Midbrain (tissue), 1 donor: ENCODE data around the gene R3HDM4.

Experiments used
- DNase-seq: peaks from one replicate; lab custom pipeline; 2025; lab: John Stamatoyannopoulos, UW

The R3HDM4 gene

DNA sequence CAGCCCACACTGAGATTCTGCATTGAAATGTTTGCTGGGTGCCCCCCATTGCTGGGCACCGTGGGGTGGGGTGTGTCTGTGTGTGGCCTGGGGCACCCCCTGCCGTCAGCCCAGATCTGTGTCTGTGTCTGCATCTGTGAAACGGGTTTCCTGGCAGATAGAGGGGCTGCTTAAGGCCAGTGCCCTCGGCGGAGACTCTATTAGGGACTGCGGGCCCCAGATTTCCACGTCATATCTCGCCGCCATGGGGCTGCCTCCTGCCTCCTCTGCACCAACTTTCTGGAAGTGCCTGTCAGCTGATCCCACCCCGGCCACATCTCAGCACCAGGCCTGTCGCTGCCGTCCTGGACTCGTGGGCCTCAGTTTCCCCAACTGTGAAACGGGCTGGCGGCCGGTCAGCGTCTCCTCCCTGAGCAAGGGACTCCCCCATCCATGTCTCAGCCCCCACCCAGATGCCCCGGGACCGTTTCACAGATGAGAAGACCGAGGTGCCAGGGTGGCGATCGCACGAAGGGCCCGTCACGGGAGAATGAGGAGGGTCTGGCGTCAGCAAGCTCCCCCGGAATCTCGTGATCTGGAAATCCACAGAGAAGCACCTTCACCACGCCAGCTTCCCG is 34.2 kb upstream of the R3HDM4 start:
- no peak for DNase-seq

DNA sequence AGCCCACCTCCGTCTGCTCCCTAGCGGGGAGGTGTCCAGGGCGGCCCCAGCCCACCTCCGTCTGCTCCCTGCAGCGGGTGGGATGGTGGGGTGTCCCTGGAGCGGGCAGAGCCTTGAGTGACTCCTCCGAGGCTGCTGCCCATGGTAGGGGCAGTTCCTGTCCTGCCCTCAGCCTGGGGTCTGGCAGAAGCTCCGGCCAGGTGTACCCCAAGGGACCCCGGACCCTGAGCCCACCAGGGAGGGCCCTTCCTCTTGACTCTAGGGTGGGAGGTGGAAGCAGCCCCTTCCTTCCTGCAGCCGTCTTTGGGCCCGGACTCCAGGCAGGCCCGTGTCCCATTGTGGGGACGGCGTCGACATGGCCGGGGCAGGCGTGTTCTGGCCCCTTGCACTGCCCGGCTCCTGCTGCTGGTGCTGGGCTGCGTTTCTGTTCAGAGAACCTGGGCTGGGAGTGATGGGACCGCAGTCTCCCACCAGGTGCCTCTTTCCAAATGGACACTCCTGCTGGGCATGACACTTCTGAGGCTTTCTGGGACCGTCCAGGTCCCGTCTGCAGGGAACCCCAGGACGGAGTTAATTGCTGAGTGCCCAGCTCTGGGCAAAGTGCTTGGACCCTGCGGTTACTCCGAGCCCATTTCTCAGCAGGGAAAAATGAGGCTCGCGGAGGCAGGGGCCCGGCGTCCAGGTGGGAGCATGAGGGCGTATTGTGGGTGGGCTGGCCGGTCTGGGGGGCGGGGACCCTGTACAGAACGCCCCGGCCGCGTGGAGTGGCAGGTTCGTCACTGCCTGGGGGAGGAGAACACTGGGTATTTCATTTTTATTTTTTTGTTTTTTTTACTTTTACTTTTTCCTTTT is 32.6 kb upstream of the R3HDM4 start:
- no peak for DNase-seq

DNA sequence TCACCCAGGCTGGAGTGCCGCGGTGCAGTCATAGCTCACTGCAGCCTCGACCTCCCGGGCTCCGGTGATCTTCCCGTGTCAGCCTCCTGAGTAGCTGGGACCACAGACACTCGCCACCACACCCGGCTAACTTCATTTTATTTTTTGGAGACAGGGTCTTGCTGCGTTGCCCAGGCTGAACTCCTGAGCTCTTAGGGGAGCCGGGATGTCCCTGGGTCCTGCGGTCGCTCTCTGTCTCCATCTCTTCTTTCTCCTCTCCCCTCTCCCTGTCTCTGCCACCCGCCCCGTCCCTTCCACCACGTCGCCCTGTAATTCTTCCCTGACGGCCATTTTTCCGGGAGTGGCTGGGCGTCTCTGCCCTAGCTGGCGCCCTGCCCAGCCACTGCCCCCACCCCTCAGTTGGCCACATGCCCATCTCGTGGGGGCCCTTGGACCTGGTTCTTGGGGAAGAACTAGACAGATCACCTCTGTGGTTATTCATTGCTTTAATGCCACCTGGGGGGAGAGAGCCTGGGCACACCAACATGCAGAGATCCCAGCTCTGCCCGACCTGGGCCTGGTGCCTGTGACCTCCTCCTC is 31.7 kb upstream of the R3HDM4 start:
- no peak for DNase-seq

DNA sequence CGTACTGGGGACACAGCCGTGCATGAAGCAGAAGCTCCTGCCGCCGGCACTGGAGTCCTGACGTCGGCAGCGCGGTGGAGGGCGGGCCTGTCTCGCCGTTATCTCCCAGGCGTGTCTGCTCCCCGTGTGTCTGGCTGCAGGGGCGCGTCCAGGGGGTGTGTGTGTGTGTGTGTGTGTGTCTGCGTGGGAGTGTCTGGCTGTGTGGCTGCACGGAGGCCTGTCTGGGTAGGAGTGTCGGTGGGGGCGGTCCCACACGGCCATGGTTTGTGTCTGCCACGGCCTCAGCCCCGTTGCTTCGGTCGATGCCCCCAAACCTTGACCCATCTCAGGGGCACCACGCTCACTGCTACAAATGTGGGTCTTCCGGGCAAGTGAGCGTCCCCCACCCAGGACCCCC is 31.1 kb upstream of the R3HDM4 start:
- no peak for DNase-seq

DNA sequence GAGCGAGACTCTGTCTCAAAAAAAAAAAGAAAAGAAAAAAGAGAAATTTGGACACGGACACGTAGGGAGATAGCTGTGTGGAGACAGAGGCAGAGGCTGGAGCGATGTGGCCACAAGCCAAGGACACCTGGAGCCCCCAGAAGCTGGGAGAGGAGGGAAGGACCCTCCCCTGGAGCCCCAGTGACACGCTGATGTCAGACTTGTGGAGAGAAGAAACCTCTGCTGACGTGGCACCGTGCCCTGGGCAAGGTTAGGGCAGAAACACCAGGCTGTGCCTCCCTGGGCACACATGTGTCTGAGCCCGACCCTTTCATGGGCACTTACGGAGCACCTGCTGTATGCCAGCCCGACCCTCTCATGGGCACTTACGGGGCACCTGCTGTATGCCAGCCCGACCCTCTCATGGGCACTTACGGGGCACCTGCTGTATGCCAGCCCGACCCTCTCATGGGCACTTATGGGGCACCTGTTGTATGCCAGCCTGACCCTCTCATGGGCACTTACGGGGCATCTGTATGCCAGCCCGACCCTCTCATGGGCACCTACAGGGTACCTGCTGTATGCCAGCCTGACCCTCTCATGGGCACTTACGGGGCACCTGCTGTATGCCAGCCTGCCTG is 30.6 kb upstream of the R3HDM4 start:
- DNase-seq, result no peak

DNA sequence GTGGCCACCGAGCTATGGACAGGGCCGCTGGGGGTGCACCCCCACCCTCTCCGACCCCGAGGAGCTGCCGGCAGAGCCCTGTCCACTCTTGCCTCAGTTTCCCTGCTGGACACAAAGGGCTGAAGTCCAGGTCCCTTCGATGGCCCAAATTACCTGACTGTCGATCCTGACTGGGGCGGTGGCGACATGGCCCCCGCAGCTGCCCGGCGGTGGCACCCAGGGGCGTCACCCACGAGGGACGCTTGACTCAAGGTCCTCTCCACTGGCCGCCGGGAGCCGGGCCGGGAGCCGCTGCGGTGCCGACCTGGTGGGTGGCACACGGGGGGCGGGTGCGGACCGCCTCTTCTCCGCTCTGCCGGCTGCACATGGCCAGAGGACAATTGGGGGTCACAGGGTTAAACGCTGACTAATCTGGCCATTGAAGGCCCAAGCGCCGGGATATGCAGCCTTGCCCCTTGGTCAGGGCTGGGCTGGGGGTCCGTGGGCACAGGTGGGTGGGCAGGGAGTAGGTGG is 29.2 kb upstream of the R3HDM4 start:
- no peak for DNase-seq

DNA sequence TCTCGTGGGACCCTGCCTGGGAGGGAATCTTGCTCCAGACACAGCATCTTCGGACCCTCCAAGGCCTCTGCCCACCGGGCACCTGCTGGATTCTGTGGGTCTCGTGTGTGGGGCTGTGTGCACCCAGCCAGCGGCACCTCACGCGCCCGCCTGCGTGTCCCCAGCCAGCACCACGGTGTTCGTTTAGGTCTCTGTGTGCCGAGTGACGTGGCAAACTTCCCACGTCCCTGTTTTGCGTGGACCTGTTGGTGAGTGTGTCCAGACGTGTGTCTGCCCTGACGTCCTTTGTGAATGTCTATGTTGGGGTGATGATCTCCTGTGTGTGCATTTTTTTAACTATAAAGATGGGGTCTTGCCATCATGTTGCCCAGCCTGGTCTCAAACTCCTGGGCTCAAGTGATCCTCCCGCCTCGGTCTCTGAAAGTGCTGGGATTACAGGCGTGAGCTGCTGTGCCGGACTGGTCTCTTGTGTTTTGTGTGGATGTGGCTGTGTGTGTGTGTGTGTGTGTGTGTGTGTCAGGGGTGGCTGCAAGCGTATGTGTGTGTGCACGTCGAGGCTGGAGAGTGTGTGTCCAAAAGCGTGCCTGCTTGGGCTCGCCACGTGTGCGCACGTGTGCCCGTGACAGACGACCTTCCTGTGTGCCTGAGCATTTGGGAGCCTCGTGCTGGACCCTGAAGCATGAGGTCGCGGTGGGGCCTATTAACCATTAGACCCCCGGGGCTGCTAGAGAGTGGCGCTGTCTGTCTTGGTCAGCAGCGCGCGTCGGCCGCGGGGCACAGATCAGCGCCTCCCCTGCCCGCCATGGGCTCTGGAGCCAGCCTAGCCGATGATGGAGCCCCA is 28.5 kb upstream of the R3HDM4 start:
- DNase-seq, result no peak

DNA sequence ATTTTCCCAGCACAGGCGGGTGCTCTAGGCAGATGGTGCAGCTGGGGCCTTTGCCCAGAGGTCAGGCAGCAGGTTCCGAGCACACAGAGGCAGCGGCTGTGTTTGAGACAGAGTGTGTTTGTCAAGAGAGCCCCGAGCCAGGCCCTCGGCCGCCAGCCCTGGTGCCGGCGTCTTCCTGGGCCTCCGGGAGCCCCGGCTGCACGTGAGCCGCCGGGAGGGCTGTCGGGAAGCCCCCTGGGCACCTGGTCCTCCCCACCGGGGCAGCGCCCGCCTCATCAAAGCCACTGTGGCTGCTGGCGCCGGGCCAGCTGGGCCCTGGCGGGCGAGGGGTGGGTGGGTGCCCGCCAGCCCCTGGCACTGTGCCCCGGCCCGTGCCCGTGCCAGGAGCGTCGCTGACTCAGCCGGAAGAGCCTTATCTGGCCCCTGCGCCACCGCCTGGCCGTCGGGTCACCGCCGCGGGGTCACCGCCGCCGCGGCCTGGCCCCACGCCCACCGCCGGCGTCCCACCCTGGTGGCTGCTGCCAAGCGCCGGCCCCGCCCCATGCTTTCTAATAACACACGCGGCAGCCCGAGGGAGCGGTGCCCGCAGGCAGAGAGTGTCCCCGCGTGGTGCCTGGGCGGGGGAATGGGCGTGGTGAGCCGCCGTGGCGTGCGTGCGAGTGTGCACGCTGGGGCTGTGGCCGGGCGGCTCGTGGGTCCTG is 27.7 kb upstream of the R3HDM4 start:
- peak; percentile 62 for DNase-seq

DNA sequence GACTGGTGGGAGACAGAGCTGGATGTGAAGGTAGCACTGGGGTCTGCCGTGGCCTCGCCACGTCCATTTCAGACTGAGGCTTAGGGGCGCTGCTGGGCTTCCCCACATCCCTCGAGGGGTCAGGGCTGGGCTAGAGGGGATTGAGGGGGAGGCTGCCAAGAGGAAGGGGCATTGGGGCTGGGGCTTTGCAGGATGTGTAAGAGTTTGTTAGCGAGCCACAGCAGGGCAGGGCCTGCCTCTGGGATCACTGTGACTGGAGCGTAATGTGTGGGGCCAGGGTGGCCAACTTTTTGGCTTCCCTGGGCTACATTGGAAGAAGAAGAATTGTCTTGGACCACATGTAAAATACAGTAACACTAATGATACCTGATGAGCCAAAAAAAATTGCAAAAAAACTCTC is 26.9 kb upstream of the R3HDM4 start:
- DNase-seq, result no peak

DNA sequence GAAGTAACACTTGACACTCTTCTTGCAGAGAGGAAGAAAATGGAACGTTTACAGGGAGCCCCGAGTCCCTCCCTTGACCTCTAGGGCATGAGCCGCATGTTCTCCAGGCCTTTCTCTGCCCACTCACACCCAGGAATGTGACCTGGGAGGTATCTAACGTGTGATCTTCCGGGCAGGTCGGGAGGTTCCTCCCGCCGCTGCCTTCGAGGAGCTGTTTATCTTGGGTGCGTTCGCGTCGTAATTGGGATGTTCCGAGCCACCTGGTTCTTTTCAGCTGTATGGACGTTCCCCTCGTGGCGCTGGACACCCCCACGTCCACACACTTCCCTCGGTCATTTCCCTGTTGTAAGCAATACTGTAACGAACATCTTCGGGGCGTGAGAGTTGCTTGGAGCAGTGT is 26.4 kb upstream of the R3HDM4 start:
- no peak for DNase-seq

DNA sequence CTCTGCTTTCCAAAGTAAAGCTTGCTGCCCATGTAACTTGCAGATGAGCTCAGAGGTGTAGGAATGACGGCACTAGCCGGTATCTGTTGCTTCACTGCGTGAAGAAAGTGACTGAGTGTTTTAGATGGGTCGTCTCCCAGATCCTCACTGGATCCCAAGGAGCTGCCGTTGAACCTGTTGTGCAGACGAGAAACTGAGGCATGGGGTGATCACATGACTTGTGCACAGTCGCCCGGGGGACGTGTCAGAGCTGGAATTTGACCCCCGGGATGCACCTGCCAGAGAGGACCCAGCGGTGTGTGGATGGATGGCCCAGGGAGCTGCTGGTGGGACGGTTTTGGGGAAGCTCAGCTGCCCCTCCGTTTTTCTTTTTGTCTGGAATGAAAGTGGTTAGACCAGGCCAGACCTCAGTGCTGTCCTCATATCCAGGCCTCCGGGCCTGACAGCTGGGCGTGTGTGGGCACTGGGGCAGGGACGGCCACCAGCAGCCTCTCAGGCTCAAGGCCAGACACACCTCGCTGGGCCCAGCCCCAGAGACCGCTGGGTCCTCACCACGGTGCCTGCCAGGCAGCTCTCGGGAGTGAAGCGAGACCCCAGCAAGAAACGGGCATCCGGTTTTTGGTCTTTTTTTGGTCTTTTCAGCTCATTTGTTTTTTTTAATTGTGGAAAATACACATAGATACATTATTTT is 25.4 kb upstream of the R3HDM4 start:
- no peak for DNase-seq

DNA sequence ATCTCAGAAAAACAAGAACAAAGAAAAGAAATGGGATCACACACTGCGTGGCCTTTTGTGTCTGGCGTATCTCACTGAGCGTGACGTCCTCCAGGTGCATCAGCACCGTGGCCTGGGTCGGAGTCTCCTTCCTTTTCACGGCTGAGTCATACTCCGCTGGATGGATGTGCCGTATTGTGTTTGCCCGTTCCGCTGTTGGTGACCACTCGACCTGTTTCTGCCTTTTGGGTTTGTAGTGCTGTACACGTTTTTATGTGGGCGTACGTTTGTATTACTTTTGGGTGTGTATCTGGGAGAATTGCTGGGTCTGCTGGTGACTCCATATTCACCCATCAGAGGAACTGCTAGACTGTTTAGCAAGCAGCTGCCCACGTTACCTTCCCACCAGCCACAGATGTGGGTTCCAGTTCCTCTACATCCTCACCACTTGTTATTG is 24.3 kb upstream of the R3HDM4 start:
- no peak for DNase-seq

DNA sequence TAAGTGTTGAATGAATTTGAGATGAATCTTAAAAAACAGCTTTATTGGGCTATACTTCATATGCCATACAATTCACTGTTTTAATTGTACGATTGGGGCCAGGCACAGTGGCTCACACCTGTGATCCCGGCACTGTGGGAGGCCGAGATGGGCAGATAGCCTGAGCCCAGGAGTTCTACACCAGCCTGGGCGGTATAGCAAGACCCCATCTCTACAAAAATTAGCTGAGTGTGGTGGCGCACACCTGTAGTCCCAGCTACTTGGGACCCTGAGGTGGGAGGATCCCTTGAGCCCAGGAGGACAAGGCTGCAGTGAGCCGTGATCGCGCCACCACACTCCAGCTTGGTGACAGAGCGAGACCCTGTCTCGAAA is 23.1 kb upstream of the R3HDM4 start:
- DNase-seq, result no peak

DNA sequence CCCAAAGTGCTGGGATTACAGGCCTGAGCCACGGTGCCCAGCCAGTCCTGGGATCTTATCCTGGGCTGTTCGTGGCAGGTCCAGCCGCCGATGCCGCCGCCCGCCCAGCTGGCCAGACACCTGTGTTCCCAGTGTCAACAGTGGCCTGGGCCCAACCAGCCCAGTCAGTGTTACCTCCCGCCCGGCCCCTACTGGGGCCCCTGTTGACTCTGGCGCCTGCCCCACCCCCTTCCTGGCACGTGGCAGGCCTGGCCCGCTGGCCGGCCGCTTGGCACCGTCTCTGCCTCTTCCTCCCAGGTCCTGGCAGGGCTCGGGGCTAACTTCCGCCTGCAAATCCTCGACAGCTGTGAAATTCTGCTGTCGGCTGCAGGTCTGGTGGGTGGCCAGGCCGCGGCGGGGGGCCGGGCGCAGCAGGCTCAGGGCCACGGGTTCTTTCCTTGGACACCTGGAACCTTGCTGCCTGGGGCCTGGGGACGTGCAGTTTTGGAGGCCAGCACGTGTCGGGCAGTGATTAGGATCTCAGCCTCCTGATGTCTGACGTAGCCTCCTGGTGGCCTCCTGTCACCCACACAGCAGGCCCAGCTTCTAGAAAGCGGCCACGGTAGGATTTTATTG is 22.0 kb upstream of the R3HDM4 start:
- peak; percentile 68 for DNase-seq

DNA sequence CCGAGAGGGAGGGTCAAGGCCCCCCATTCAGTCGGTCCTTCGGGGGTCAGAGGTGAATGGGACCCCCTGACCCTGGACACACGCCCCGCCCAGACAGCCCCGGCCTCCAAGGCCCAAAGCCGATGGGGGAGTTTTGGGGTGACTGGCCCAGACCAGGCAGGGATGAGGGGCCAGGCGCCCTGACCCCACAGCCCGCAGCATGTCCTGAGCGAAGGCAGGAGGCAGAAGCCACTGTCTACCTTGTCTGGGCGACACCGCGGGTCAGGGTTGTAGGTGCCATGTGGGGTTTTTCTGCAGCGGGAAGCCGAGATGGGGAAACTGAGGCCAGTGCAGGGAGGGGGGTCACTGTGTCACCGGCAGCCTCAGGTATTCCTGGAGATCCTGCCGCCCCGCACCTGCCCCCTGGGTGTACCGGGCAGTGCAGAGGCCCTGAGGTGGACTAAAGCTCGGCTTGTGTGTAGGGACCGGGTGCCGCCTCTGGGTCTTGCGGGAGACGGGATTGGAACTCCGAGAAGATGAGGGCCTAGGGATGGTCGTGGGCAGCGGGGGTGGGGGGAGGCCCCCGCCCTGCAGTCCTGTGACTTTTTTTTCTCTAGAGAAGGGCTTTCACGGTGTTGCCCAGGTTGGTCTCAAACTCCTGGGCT is 21.3 kb upstream of the R3HDM4 start:
- DNase-seq, result no peak

DNA sequence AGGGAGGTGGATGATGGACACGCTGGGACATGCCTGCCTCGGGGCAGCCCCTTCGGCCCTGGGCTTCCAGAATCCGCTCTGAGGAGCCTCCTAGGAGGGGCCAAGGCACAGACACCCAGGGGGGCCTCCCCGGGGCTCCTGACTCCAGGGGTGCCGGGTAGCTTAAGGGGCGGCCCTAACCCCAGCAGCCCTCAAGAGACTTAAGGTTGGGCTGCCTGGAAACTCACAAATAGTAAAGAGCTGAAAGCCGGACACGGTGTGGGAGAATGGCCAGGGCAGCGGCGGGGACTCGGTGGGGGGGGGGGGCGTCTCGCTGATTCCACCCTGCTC is 20.5 kb upstream of the R3HDM4 start:
- no peak for DNase-seq

DNA sequence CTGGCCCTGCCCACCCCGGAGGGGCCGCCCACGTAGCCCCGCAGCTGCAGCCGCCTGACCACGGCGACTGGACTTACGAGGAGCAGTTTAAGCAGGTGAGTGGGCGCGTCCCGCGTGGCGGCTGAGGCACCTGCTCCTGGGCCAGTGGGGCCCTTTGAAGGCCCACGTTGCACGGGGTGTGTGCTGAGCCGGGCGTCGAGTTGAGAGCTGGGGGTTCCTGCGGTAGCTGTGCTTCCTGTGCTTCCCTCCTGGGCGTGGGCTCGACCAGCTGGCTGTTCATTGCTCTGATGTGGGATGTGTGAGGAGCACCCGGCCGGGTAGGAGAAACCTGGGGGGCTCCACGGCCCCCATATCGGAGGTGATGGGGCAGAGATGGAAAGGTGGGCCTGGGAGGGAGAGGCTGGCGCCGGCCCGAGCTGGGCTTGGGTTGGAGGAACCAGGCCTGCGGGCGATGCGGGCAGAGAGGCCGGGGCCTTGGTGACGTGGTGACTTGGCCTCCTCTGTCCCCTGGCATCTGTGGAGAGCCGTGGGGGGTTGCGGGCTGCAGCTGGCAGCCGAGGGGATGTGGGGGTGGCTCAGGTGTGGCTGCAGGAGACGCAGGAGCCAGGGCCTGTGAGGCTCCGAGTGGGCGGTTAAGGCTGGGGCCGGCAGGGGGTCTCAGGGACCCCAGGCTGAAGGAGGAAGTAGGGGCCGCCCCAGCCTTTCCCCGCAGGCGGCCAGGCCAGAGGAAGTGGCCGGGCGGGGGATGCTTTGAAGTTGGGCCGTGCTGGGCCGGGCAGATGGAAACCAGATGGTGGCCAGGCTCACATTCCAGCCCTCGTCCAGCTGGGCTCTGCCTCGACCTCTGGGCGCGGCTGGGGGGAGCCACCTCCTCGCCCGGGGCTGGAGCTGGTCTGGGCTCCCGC is 19.9 kb upstream of the R3HDM4 start:
- DNase-seq, result no peak

DNA sequence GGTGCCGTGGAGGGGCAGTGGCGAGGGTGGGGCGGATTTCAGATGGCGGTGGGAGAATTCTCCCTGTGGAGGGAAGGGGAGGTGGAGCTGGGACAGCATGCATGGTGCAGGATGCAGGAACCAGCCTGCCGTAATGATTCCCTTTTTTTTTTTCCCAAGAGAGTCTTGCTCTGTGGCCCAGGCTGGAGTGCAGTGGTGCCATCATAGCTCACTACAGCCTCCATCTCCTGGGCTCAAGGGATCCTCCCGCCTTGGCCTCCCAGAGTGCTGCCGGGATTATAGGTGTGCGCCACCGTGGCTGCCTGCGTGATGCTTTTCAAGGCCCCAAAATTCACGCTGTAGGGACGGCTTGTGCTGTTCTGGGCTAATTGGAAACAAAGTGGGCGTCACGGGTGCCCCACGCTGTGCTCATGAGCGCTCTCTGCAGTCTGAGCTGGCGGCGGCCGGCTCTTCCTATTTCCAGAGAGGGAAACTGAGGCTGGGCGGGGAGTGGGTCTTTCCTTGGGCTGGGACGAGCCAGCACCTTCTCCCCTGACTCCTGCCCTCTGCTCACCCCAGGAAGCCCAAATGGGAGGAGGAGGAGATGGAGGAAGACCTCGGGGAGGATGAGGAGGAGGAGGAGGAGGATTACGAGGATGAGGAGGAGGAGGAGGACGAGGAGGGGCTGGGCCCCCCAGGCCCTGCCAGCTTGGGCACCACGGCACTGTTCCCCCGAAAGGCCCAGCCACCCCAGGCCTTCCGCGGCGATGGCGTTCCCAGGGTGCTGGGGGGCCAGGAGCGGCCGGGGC is 19.0 kb upstream of the R3HDM4 start:
- no peak for DNase-seq
